WTC11 (cell line): ENCODE data around the gene CST2. TPM values are rescaled to one million over a fixed set of nuclear protein-coding genes. Genes with fewer than 3 reads are reported as not detected.
"Not testable (repeated sequence)": the region's sequence is repeated elsewhere in the genome, so short reads cannot be mapped to it uniquely, and the experiment has no call there.

Experiments
- ATAC-seq: fragments of 200-7000 bp; cut with Tn5 transposase; 2 replicates; pipeline ENCODE4 v1.10.0; 2021; ENCODE audit warnings: mild to moderate bottlenecking, moderate library complexity
- CTCF ChIA-PET: fragments of 300-600 bp; sonication (Branson Sonifier 250); formaldehyde crosslinking; loops from one replicate; lab custom pipeline; 2021; ENCODE audit warnings: antibody characterized with exemption; lab: Charles Lee
- POLR2A ChIA-PET: fragments of 350-600 bp; sonication (Branson Sonifier 250); formaldehyde crosslinking; loops from one replicate; lab custom pipeline; 2021; ENCODE audit warnings: antibody characterized with exemption; lab: Charles Lee
- DNase-seq: peaks from one replicate; pipeline ENCODE4 v3.0.0; 2021; ENCODE audit warnings: low spot score
- H3K27ac Mint-ChIP-seq: 2 replicates; pipeline ENCODE4 v1.8.0; 2021; ENCODE audit warnings: mixed read lengths
- H3K27me3 Mint-ChIP-seq: 2 replicates; pipeline ENCODE4 v1.8.0; 2021; ENCODE audit warnings: low read depth, mild to moderate bottlenecking, moderate library complexity, mixed read lengths
- H3K36me3 Mint-ChIP-seq: 2 replicates; pipeline ENCODE4 v1.8.0; 2021; ENCODE audit warnings: mixed read lengths
- H3K4me1 Mint-ChIP-seq: 2 replicates; pipeline ENCODE4 v1.8.0; 2022; ENCODE audit warnings: mixed read lengths
- H3K4me3 Mint-ChIP-seq: 2 replicates; pipeline ENCODE4 v1.8.0; 2021; ENCODE audit warnings: mild to moderate bottlenecking, moderate library complexity, mixed read lengths
- H3K9me3 Mint-ChIP-seq: 2 replicates; pipeline ENCODE4 v1.8.0; 2021; ENCODE audit warnings: mixed read lengths
- CBFB ChIP-seq: sonication (generic); formaldehyde crosslinking; IDR thresholded peaks from 2 replicates; pipeline ENCODE4 v1.8.1; 2022; ENCODE audit warnings: mild to moderate bottlenecking, low read depth, missing genetic modification reagents
- CREM ChIP-seq: sonication (generic); formaldehyde crosslinking; IDR thresholded peaks from 2 replicates; pipeline ENCODE4 v1.8.1; 2022; ENCODE audit warnings: mild to moderate bottlenecking, missing genetic modification reagents, moderate library complexity
- FOXP1 ChIP-seq: sonication (generic); formaldehyde crosslinking; IDR thresholded peaks from 2 replicates; pipeline ENCODE4 v1.8.0; 2022; ENCODE audit warnings: missing genetic modification reagents, mild to moderate bottlenecking, moderate library complexity, borderline replicate concordance
- MYBL2 ChIP-seq: sonication (generic); formaldehyde crosslinking; IDR thresholded peaks from 2 replicates; pipeline ENCODE4 v1.8.1; 2023; ENCODE audit warnings: mild to moderate bottlenecking, moderate library complexity, missing genetic modification reagents
- RELA ChIP-seq: sonication (generic); formaldehyde crosslinking; IDR thresholded peaks from 2 replicates; pipeline ENCODE4 v1.8.1; 2022; ENCODE audit warnings: missing genetic modification reagents, mild to moderate bottlenecking, borderline replicate concordance
- SMAD4 ChIP-seq: sonication (generic); formaldehyde crosslinking; IDR thresholded peaks from 2 replicates; pipeline ENCODE4 v1.8.0; 2022; ENCODE audit warnings: mild to moderate bottlenecking, missing genetic modification reagents
- TEAD4 ChIP-seq: sonication (generic); formaldehyde crosslinking; IDR thresholded peaks from 2 replicates; pipeline ENCODE4 v1.8.0; 2022; ENCODE audit warnings: mild to moderate bottlenecking, missing genetic modification reagents
- ZBTB21 ChIP-seq: sonication (generic); formaldehyde crosslinking; IDR thresholded peaks from 2 replicates; pipeline ENCODE4 v1.8.1; 2023; ENCODE audit warnings: mild to moderate bottlenecking, missing genetic modification reagents, borderline replicate concordance
- ZNF219 ChIP-seq: sonication (generic); formaldehyde crosslinking; IDR thresholded peaks from 2 replicates; pipeline ENCODE4 v1.8.0; 2023; ENCODE audit warnings: missing genetic modification reagents, mild to moderate bottlenecking, borderline replicate concordance
- ZNF416 ChIP-seq: fragments of 250-450 bp; sonication (Bioruptor Pico); IDR thresholded peaks from 2 replicates; pipeline ENCODE4 v1.9.0; 2021; ENCODE audit warnings: mild to moderate bottlenecking, inconsistent platforms
- ZNF423 ChIP-seq: fragments of 250-450 bp; sonication (Bioruptor Pico); IDR thresholded peaks from 2 replicates; pipeline ENCODE4 v2.1.2; 2022; ENCODE audit warnings: mild to moderate bottlenecking, moderate library complexity
- total RNA-seq: library from RNA; stranded (reverse); gene quantifications from 3 replicates; pipeline ENCODE4 v1.2.3, GENCODE V29; 2021
- TF ChIP-seq, protein P1 (sequence below): fragments of 200-600 bp; IDR thresholded peaks from 2 replicates; pipeline ENCODE4 v1.8.0; 2022; ENCODE audit warnings: antibody characterized with exemption
- TF ChIP-seq, protein P2 (sequence below): sonication (generic); formaldehyde crosslinking; IDR thresholded peaks from 2 replicates; pipeline ENCODE4 v1.8.0; 2022; ENCODE audit warnings: mild to moderate bottlenecking, missing genetic modification reagents
- TF ChIP-seq, protein P3 (sequence below): fragments of 250-450 bp; sonication (Bioruptor Pico); IDR thresholded peaks from 2 replicates; pipeline ENCODE4 v1.9.0; 2021; ENCODE audit warnings: mild to moderate bottlenecking
- TF ChIP-seq, protein P4 (sequence below): sonication (generic); formaldehyde crosslinking; IDR thresholded peaks from 2 replicates; pipeline ENCODE4 v1.8.0; 2022; ENCODE audit warnings: mild to moderate bottlenecking, missing genetic modification reagents
- TF ChIP-seq, protein P5 (sequence below): sonication (generic); formaldehyde crosslinking; IDR thresholded peaks from 2 replicates; pipeline ENCODE4 v1.8.1; 2023; ENCODE audit warnings: mild to moderate bottlenecking, missing genetic modification reagents, borderline replicate concordance

Gene CST2
- total RNA-seq, 1 experiment from 2014 or later, result not detected

DNA sequence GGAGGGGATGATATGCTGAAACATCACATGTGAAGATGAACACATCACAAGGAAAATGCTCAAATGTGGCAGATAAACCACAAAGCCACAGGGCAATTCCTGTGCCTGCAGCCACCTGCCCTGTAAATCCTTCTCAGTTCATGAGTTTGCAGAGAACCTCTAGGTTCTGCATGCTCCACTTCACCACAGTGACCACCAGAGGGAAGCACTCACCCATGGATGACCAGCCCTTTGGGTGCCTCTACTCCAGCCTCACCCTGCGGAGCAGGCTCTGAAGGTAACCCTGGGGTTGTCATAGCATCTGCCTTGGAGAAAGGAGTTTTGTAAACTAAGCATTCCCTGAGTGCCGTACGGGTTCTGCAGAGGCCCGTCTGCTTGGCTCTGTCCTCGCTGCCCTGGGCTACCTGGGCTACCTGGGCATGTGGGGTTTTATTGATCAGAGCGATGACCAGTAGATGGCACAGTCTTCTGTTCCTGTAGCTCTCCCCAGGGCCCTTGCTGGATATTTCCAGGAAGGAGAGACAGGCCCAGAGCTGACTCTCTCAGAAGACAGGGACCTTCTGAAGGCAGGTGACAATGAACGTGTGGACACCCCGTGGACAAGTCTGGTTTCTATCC is 44.1 kb downstream of the CST2 start:
- H3K27me3 Mint-ChIP-seq, result peaks cover 2% of the 10 kb centered on the region; the same call in 1 of the 2 replicates
- peak; percentile 98 for ATAC-seq
- CTCF ChIA-PET, result interaction anchor here (0.5 to 3.6 kb wide), 16 partner anchors 9 to 427 kb away, joined by 3 to 19 read pairs (median 4); no protein-coding TSS in a partner anchor
- no peaks in the 10 kb centered on the region for H3K4me1 Mint-ChIP-seq
- POLR2A ChIA-PET, result no interaction called here
- TF ChIP-seq, protein P1, sequence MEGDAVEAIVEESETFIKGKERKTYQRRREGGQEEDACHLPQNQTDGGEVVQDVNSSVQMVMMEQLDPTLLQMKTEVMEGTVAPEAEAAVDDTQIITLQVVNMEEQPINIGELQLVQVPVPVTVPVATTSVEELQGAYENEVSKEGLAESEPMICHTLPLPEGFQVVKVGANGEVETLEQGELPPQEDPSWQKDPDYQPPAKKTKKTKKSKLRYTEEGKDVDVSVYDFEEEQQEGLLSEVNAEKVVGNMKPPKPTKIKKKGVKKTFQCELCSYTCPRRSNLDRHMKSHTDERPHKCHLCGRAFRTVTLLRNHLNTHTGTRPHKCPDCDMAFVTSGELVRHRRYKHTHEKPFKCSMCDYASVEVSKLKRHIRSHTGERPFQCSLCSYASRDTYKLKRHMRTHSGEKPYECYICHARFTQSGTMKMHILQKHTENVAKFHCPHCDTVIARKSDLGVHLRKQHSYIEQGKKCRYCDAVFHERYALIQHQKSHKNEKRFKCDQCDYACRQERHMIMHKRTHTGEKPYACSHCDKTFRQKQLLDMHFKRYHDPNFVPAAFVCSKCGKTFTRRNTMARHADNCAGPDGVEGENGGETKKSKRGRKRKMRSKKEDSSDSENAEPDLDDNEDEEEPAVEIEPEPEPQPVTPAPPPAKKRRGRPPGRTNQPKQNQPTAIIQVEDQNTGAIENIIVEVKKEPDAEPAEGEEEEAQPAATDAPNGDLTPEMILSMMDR, result peak; percentile 41; the same call in 1 of the 2 replicates
- TF ChIP-seq MYBL2 (CRISPR knock-in tag), result no peak
- TF ChIP-seq, all 79 proteins: peak for 1
- Mint-ChIP-seq H3K36me3 (no peaks in the 10 kb centered on the region), H3K9me3 (peaks cover 2% of the 10 kb centered on the region), H3K4me3 (no peak overlapping the region), H3K27ac (no peak overlapping the region)
- no peak for DNase-seq

DNA sequence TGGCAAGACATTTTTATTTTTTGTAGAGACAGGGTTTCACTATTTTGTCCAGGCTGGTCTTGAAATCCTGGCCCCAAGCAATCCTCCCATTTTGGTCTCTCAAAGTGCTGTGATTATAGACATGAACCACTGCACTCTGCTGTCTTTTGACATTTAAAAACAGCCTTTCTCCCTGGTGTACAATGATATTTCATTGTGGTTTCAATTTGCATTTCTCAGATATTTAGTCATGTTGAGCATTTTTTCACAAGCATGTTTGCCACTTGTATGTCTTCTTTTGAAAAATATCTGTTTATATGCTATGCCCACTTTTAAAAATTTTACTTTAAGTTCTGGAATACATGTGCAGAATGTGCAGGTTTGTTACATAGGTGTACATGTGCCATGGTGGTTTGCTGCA is 47.9 kb downstream of the CST2 start:
- H3K4me1 Mint-ChIP-seq, H3K4me3 Mint-ChIP-seq, POLR2A ChIA-PET, DNase-seq, H3K36me3 Mint-ChIP-seq, H3K27ac Mint-ChIP-seq, ATAC-seq, H3K9me3 Mint-ChIP-seq: not testable (repeated sequence)
- CTCF ChIA-PET, result interaction anchor here (3.1 kb wide), 1 partner anchor 110 kb away, joined by 15 read pairs; no protein-coding TSS in a partner anchor
- peaks cover 25% of the 10 kb centered on the region for H3K27me3 Mint-ChIP-seq

DNA sequence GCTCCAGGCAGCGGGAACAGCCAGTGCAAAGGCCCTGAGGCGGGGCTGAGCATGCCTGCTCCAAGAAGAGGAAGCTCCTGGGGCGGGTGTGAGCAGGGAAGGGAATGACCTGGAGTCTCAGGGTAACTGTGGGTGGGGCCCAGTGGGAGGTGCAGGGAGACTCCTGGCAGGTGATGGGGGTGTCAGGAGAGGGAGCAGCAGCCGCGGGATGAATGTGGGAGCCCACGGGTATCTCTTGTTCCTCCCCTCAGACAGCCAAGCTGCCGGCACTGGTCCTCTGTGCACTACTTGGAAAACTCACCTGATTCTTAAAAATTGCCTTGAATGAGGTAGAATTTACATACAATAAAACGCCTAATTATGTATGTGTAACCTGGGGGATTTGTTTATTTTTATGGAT is 49.1 kb downstream of the CST2 start:
- H3K4me3 Mint-ChIP-seq, H3K27ac Mint-ChIP-seq, POLR2A ChIA-PET, H3K36me3 Mint-ChIP-seq, H3K4me1 Mint-ChIP-seq, DNase-seq, ATAC-seq, H3K9me3 Mint-ChIP-seq: not testable (repeated sequence)
- peaks cover 33% of the 10 kb centered on the region for H3K27me3 Mint-ChIP-seq
- CTCF ChIA-PET, result interaction anchor here (2.7 to 3.1 kb wide), 2 partner anchors 54 to 109 kb away, joined by 11 to 15 read pairs; no protein-coding TSS in a partner anchor

DNA sequence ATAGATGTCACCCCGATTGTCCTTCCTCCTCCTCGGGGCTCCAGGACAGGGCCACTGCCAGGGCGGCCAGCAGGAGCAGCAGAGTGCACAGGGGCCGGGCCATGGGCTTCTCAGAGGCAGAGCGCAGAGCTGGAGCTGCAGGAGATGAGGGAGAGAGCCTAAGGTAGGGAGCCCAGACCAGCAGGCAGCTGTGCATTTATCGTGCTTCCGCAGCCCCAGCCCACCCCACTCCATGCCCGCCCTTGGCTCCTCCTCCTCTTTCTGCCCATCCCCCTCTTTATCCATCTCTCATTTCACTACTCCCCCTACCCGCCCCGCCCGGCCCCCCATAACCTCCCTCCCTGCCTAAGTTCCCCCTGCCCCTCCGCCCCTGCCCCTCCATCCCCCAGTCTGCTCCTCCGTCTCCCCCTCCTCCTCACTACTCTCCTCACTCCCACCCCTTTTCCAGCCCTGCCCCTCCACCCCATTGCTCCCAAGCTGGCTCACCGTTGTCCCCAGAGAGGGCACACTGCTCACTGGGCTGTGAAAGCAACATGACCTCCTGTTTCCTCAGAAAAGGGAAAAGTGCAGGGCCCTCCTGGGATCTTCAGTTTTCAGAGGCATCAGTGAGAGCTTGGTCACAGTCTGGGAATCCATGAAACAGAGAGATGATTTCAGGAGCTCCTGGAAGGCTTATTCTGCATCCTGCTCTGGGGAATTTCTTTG is 50.3 kb downstream of the CST2 start:
- CTCF ChIA-PET, result interaction anchor here (0.6 to 3.1 kb wide), 6 partner anchors 10 to 355 kb away, joined by 3 to 15 read pairs (median 4); no protein-coding TSS in a partner anchor
- peaks cover 45% of the 10 kb centered on the region for H3K27me3 Mint-ChIP-seq
- TF ChIP-seq, protein P2, sequence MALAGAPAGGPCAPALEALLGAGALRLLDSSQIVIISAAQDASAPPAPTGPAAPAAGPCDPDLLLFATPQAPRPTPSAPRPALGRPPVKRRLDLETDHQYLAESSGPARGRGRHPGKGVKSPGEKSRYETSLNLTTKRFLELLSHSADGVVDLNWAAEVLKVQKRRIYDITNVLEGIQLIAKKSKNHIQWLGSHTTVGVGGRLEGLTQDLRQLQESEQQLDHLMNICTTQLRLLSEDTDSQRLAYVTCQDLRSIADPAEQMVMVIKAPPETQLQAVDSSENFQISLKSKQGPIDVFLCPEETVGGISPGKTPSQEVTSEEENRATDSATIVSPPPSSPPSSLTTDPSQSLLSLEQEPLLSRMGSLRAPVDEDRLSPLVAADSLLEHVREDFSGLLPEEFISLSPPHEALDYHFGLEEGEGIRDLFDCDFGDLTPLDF, result no peak
- TF ChIP-seq TEAD4 (CRISPR knock-in tag) (no peak), CBFB (CRISPR knock-in tag) (no peak), ZNF423 (no peak), RELA (CRISPR knock-in tag) (no peak), ZNF219 (no peak), ZBTB21 (CRISPR knock-in tag) (no peak), CREM (CRISPR knock-in tag) (no peak), SMAD4 (CRISPR knock-in tag) (no peak), ZNF416 (CRISPR knock-in tag) (no peak), FOXP1 (CRISPR knock-in tag) (no peak)
- TF ChIP-seq, protein P3, sequence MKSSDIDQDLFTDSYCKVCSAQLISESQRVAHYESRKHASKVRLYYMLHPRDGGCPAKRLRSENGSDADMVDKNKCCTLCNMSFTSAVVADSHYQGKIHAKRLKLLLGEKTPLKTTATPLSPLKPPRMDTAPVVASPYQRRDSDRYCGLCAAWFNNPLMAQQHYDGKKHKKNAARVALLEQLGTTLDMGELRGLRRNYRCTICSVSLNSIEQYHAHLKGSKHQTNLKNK (CRISPR knock-in tag), result no peak
- TF ChIP-seq, protein P4, sequence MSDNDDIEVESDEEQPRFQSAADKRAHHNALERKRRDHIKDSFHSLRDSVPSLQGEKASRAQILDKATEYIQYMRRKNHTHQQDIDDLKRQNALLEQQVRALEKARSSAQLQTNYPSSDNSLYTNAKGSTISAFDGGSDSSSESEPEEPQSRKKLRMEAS (CRISPR knock-in tag), result no peak
- TF ChIP-seq, protein P5, sequence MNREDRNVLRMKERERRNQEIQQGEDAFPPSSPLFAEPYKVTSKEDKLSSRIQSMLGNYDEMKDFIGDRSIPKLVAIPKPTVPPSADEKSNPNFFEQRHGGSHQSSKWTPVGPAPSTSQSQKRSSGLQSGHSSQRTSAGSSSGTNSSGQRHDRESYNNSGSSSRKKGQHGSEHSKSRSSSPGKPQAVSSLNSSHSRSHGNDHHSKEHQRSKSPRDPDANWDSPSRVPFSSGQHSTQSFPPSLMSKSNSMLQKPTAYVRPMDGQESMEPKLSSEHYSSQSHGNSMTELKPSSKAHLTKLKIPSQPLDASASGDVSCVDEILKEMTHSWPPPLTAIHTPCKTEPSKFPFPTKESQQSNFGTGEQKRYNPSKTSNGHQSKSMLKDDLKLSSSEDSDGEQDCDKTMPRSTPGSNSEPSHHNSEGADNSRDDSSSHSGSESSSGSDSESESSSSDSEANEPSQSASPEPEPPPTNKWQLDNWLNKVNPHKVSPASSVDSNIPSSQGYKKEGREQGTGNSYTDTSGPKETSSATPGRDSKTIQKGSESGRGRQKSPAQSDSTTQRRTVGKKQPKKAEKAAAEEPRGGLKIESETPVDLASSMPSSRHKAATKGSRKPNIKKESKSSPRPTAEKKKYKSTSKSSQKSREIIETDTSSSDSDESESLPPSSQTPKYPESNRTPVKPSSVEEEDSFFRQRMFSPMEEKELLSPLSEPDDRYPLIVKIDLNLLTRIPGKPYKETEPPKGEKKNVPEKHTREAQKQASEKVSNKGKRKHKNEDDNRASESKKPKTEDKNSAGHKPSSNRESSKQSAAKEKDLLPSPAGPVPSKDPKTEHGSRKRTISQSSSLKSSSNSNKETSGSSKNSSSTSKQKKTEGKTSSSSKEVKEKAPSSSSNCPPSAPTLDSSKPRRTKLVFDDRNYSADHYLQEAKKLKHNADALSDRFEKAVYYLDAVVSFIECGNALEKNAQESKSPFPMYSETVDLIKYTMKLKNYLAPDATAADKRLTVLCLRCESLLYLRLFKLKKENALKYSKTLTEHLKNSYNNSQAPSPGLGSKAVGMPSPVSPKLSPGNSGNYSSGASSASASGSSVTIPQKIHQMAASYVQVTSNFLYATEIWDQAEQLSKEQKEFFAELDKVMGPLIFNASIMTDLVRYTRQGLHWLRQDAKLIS, result no peak
- H3K36me3 Mint-ChIP-seq, result no peaks in the 10 kb centered on the region
- peaks cover 10% of the 10 kb centered on the region for H3K4me1 Mint-ChIP-seq
- ATAC-seq (peak; percentile 93), DNase-seq (peak; percentile 54)
- no peak overlapping the region for H3K27ac Mint-ChIP-seq
- POLR2A ChIA-PET, result no interaction called here
- H3K9me3 Mint-ChIP-seq, result no peaks in the 10 kb centered on the region
- no peak overlapping the region for H3K4me3 Mint-ChIP-seq
